B cell (primary cell): ENCODE measurements around the gene PRAF2.

Experiments used
- EZH2 ChIP-seq: IDR thresholded peaks from 2 replicates; pipeline ENCODE4 v1.6.1; 2012; ENCODE audit warnings: borderline replicate concordance, low read depth, mild to moderate bottlenecking, moderate library complexity, low read length; ENCODE audit not compliant: insufficient read depth, poor library complexity, severe bottlenecking
- TF ChIP-seq, protein P1 (sequence below): fragments of 200-600 bp; IDR thresholded peaks from one replicate; pipeline ENCODE4 v1.8.0; 2022; ENCODE audit warnings: antibody characterized with exemption, mild to moderate bottlenecking

DNA sequence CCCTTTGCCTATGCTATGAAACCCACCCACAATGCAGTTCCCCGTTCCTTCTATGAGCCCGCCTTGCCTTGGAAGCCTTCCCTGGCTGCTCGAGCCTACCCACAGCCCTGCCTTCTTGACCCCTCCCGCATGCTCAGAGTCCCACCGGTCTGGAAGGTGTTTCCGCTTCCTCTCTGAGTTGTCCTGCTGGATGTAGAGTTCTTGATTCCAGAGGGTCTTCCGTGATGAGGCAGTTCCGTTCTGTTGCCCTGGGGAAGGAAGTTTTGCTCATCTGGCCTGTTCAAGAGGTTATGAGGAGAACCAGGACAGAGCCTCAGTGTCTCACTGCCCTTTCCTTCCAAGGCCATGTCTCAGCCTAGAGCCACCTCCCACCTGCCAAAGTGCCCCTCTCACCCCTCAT is 42.3 kb upstream of the PRAF2 start:
- TF ChIP-seq, protein P1, sequence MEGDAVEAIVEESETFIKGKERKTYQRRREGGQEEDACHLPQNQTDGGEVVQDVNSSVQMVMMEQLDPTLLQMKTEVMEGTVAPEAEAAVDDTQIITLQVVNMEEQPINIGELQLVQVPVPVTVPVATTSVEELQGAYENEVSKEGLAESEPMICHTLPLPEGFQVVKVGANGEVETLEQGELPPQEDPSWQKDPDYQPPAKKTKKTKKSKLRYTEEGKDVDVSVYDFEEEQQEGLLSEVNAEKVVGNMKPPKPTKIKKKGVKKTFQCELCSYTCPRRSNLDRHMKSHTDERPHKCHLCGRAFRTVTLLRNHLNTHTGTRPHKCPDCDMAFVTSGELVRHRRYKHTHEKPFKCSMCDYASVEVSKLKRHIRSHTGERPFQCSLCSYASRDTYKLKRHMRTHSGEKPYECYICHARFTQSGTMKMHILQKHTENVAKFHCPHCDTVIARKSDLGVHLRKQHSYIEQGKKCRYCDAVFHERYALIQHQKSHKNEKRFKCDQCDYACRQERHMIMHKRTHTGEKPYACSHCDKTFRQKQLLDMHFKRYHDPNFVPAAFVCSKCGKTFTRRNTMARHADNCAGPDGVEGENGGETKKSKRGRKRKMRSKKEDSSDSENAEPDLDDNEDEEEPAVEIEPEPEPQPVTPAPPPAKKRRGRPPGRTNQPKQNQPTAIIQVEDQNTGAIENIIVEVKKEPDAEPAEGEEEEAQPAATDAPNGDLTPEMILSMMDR = no peak
- TF ChIP-seq EZH2 = no peak
